Measurements from ENCODE around the gene FBXW8.

The FBXW8 gene

DNA sequence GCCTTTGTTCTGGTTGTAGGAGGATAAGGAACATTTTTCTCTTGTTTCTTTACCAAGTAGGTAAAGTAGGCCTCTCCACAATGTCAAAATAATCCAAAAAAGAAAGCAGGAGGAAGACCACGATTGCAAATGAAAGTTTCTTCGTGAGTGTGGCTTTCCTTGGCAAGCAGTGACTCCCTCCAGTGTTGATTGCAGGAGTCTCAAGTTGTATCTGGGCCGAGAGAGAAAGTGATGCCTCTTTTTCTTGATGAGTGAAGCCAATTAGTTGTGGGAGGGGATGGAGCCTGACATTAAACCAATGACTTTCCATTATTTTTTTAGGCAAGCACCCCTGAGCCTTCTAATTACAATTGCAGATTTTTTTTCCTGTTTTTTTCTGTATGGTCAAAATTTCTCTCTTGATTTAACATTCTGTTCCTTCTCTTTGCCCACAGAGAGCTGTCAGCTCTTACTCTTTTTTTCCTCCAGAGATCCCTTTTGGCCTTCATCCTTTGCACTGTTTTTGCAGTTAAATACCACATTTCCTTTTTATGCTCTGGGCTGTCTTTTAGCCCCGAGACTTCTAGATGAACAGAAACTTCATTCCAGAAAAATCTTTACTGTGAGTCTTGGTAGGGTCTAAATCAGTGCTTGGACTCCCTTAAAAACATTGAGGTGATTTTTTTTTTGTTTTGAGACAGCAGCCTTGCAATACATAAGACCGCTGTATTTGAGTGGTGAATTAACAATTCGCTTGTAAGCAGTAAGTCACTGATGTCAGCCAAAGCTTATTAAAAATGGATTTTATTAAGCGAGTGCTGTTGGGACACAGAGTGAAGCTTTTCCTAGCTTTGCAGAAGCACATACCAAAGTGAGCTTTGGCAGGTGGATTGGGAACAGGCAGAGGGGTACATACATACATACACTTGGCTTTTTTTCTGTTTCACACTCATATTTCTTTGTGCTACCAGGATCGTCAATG lies 15.8 kb downstream of the FBXW8 start:
- no peak for DNase-seq

GRCh38 chr12:116927244-116927940 lies 16.6 kb downstream of the FBXW8 start:
- no peak for DNase-seq

DNA sequence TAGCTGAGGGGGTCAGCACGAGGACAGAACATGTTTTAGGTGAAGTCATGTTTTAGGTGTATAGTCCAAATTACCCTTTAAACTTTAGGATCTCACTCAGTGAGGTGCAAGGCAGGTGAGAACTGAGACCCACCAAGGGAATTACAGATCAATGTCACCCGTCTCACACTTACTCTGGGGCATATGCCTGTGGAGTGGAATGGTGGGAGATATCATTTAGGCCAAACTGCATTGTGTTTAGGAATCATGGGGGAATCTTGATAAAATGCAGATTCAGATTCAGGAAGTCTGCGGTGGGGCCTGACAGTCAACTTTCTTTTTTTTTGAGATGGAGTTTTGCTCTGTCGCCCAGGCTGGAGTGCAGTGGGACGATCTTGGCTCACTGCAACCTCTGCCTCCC lies 17.8 kb downstream of the FBXW8 start:
- no peak for DNase-seq

DNA sequence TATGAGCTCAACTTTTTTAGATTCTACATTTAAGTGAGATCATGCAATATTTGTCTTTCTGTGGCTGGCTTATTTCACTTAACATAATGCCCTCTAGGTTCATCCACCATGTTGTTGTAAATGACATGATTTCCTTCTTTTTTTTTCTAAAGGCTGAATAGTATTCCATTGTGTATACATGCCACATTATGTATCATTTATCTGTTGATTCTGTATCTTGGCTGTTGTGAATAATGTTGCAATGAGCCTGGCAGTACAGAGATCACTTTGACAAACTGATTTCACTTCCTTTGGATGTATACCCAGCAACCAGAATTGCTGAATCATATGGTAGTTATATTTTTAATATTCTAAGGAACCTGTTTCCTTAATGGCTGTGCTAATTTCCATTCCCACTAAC lies 19.1 kb downstream of the FBXW8 start:
- no peak for DNase-seq

GRCh38 chr12:116931665-116932064 lies 20.9 kb downstream of the FBXW8 start:
- no peak for DNase-seq

GRCh38 chr12:116933091-116933490 lies 22.3 kb downstream of the FBXW8 start:
- no peak for DNase-seq

DNA sequence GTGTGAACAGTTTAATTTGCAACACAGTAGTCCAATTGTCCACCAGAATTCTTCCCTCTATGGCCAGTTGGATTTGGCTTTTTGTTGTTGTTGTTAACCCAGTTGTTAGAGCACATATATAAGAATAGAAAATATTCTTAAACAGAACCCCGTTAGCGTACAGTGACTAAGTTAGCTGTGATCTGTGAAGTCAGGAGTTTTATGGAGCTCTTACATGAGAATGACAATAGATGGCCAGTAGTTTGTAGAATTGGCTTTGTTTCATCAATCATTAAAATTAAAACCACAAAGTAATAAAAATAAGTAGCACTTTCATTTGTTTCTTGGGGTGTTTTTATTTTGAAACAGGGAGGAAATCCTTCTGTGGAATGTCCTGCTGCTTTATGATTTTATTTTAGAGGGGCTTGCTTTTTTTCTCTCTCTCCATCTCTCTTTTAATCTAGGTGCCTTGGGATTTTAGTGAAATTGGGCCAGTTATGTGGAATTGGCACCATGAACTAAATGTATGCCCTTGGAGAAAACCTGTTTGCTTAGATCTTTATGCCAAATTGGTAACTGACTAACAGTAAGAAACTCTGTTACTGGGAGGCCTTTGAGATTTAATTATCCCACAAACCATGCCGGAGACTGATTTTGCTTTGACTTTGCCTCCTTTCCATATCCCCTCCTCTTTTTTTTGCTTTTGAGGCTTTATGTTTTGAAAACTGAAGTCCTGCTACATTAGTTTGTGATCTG lies 22.9 kb downstream of the FBXW8 start:
- no peak for DNase-seq

- no peak for DNase-seq
These were observed 24.4 kb downstream of the FBXW8 start for GRCh38 chr12:116934908-116935705.

GRCh38 chr12:116937640-116938039 lies 26.9 kb downstream of the FBXW8 start:
- no peak for DNase-seq

GRCh38 chr12:116939734-116940133 lies 29.0 kb downstream of the FBXW8 start:
- no peak for DNase-seq

GRCh38 chr12:116941188-116941587 lies 30.4 kb downstream of the FBXW8 start:
- no peak for DNase-seq

GRCh38 chr12:116943419-116944372 lies 32.9 kb downstream of the FBXW8 start:
- no peak for DNase-seq

DNA sequence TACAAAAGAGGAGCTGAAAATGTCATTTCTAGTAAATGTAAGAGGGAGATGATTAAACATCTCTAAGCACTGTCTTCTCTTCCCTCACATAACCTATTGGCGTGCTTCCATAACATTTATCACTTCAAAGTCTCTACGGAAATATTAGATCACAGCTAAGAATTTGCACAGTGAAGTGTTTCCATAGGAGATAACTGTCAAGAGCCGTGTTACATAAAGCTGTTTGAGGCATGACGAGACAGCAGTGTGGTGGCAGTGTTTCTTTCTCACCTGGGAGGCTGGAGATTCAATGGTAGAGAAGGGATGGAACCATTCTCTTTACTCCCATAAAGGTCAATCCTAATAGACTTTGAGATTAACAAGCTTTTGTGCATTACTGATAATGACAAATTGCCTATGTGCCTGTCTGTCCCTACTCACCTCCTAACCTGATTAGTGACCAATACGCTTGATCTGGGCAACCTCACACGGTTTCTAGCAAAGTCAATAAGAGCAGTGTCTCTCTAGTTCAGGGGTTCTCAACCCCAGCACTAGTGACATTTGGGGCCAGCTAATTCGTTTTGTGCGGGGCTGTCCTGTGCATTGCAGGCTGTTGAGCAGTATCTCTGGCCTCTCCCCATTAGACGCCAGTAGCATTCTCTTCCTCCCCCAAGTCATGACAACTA lies 35.3 kb downstream of the FBXW8 start:
- no peak for DNase-seq

- no peak for DNase-seq
These were observed 37.5 kb downstream of the FBXW8 start for GRCh38 chr12:116948298-116948697.

- no peak for DNase-seq
These were observed 40.0 kb downstream of the FBXW8 start for GRCh38 chr12:116950628-116951325.

DNA sequence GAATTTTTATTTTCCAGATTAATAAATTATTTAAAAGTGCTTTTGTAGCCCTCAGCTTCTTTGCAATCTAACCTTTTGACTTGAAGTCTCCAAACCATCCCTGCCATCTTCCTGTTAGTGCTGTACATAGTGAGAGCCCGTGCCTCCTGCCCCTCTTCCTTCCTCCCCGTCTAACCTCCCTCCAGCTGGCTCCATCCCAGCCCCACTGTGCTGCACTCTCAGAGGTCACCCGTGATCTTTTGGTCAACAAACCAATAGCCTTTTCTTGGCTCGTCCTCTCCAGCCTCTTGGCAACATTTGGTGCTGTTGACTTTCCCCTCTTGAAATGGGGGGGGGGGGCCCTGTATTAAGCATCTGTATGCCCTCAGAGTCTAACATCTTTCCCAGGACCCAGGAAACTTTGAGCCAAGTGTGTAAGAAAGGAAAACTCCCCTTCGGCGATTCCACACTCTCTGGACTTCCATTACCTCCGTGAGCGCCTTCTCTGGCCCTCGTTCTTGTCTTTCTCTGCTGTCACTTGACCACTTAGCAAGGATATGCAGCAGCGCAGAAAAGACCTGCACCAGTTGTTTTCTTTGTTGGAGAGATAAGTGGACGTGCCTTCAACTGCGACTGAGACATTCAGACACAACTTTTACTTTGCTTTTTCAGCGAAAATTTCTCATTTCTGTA lies 44.1 kb downstream of the FBXW8 start:
- no peak for DNase-seq

- peak; percentile 26 for DNase-seq
These were observed 44.8 kb downstream of the FBXW8 start for GRCh38 chr12:116955382-116956021.

GRCh38 chr12:116958402-116959197 lies 47.9 kb downstream of the FBXW8 start:
- DNase-seq, result no peak

All from NCI-H226 (cell line).